OCI-LY7 (cell line): ENCODE results near the gene TPRKB. TPM values are rescaled to one million over a fixed set of nuclear protein-coding genes. Genes with fewer than 3 reads are reported as not detected.
A peak's percentile ranks its signal among the peaks of the same experiment; 100 is the strongest.

Source experiments
- BruUV-seq: library from RNA; stranded (reverse); fragments of 400-500 nt; replicated peaks from 2 replicates; lab custom pipeline; 2021; lab: Mats Ljungman, UMichigan
- CTCF ChIA-PET: fragments of 300-600 bp; sonication (Branson Sonifier 250); formaldehyde crosslinking; loops from one replicate; lab custom pipeline; 2022; ENCODE audit warnings: antibody characterized with exemption; ENCODE audit not compliant: unreplicated experiment; lab: Charles Lee
- POLR2A ChIA-PET: fragments of 300-600 bp; sonication (Branson Sonifier 250); formaldehyde crosslinking; loops from one replicate; lab custom pipeline; 2022; ENCODE audit warnings: antibody characterized with exemption; lab: Charles Lee
- DNase-seq: peaks from one replicate; pipeline ENCODE4 v3.0.0-alpha.2; 2015; ENCODE audit warnings: low spot score
- H2AFZ ChIP-seq: fragments of 200-600 bp; sonication (generic), shearing (Covaris generic); 2 replicates; pipeline ENCODE4 v1.6.1; 2014; ENCODE audit warnings: mild to moderate bottlenecking, antibody characterized with exemption, low read length, moderate library complexity
- H3K27ac ChIP-seq: fragments of 200-600 bp; sonication (generic); 2 replicates; pipeline ENCODE4 v1.5.1; 2014; ENCODE audit warnings: mixed run types, low read depth, mild to moderate bottlenecking, moderate library complexity, low read length, inconsistent platforms; ENCODE audit not compliant: poor library complexity, severe bottlenecking
- H3K36me3 ChIP-seq: fragments of 200-600 bp; sonication (generic); 2 replicates; pipeline ENCODE4 v1.6.1; 2014; ENCODE audit warnings: mild to moderate bottlenecking, antibody characterized with exemption, low read length, moderate library complexity, mixed read lengths; ENCODE audit not compliant: insufficient read depth
- H3K4me1 ChIP-seq: fragments of 200-600 bp; sonication (generic); 2 replicates; pipeline ENCODE4 v1.5.1; 2014; ENCODE audit warnings: mild to moderate bottlenecking, low read length; ENCODE audit not compliant: insufficient read depth, poor library complexity, severe bottlenecking
- H3K4me2 ChIP-seq: fragments of 200-600 bp; sonication (generic); 2 replicates; pipeline ENCODE4 v1.6.1; 2014; ENCODE audit warnings: mild to moderate bottlenecking, low read length
- H3K4me3 ChIP-seq: fragments of 200-600 bp; sonication (generic); 2 replicates; pipeline ENCODE4 v1.5.1; 2014; ENCODE audit warnings: mild to moderate bottlenecking, low read depth, low read length; ENCODE audit not compliant: poor library complexity, severe bottlenecking
- H3K79me2 ChIP-seq: fragments of 200-600 bp; sonication (generic); 2 replicates; pipeline ENCODE4 v1.6.1; 2016; ENCODE audit warnings: low read depth, mild to moderate bottlenecking, low read length, moderate library complexity, mixed read lengths; ENCODE audit not compliant: insufficient read depth
- H3K9me2 ChIP-seq: fragments of 200-600 bp; sonication (generic); 2 replicates; pipeline ENCODE4 v1.6.1; 2016; ENCODE audit warnings: mild to moderate bottlenecking, low read length, mixed read lengths; ENCODE audit not compliant: insufficient read depth
- H3K9me3 ChIP-seq: fragments of 200-600 bp; sonication (generic); 2 replicates; pipeline ENCODE4 v1.6.1; 2014; ENCODE audit warnings: mild to moderate bottlenecking, mixed run types, low read length, mixed read lengths
- H4K20me1 ChIP-seq: fragments of 200-600 bp; sonication (generic); 2 replicates; pipeline ENCODE4 v1.6.1; 2014; ENCODE audit warnings: mild to moderate bottlenecking, antibody characterized with exemption, low read length, moderate library complexity, mixed read lengths; ENCODE audit not compliant: insufficient read depth
- CTCF ChIP-seq: fragments of 200-600 bp; sonication (generic); conservative IDR thresholded peaks from 2 replicates; pipeline ENCODE4 v1.5.1; 2014; ENCODE audit warnings: mild to moderate bottlenecking, antibody characterized with exemption, low read length, moderate library complexity, mixed read lengths
- EZH2phosphoT487 ChIP-seq: fragments of 200-600 bp; sonication (generic); IDR thresholded peaks from 2 replicates; pipeline ENCODE4 v1.6.1; 2018; ENCODE audit warnings: low read depth, borderline replicate concordance, mild to moderate bottlenecking, mixed run types, antibody characterized with exemption, low read length, moderate library complexity, mixed read lengths
- intact Hi-C: fragments of 100-400 bp; cut with micrococcal nuclease; formaldehyde crosslinking; loops from one replicate; pipeline ENCODE4 v1.10.0; 2022; ENCODE audit not compliant: unreplicated experiment
- total RNA-seq, 2 experiments: library from RNA; depleted of rRNA in 1 of 2; stranded (reverse); fragments of >200 nt in 1 of 2; shearing (Covaris generic) in 1 of 2; gene quantifications; 2 replicates each; pipeline ENCODE4 v1.2.3, GENCODE V29; 2014 to 2022

TPRKB gene
- total RNA-seq, 2 experiments from 2014 or later: 29.3 to 51.4 TPM

GRCh38 chr2:73739101-73739500 is 2.0 kb upstream of the TPRKB start:
- Histone ChIP-seq H4K20me1 (peaks cover 6% of the 10 kb centered on the region; the same call in 1 of the 2 replicates), H3K4me2 (no peak overlapping the region), H3K9me3 (peaks cover 10% of the 10 kb centered on the region; the same call in 1 of the 2 replicates), H2AFZ (no peak overlapping the region), H3K79me2 (peaks cover 27% of the 10 kb centered on the region), H3K27ac (no peak overlapping the region), H3K4me1 (peaks cover 12% of the 10 kb centered on the region), H3K4me3 (no peak overlapping the region), H3K36me3 (peaks cover 9% of the 10 kb centered on the region), H3K9me2 (0 out of 2 replicates have a peak, but pooled peaks cover 3% of the 10 kb centered on the region)
- ChIA-PET CTCF (no interaction called here), POLR2A (no interaction called here)
- intact Hi-C loops: no loop called here
- no TSS peak for BruUV-seq
- DNase-seq: no peak
- TF ChIP-seq CTCF (no peak), EZH2phosphoT487 (no peak)

GRCh38 chr2:73736378-73736777 is 767 bp downstream of the TPRKB start:
- peak overlapping the region; percentile 88 for H2AFZ ChIP-seq

More at GRCh38 chr2:73736378-73736777, 767 bp downstream of the TPRKB start:
- Histone ChIP-seq H4K20me1 (peaks cover 6% of the 10 kb centered on the region; the same call in 1 of the 2 replicates), H3K79me2 (peaks cover 27% of the 10 kb centered on the region), H3K9me2 (0 out of 2 replicates have a peak, but pooled peaks cover 3% of the 10 kb centered on the region), H3K4me1 (peaks cover 12% of the 10 kb centered on the region), H3K4me2 (peak overlapping the region; percentile 92), H3K27ac (peak overlapping the region; percentile 49), H3K4me3 (peak overlapping the region; percentile 92), H3K9me3 (peaks cover 10% of the 10 kb centered on the region; the same call in 1 of the 2 replicates), H3K36me3 (peaks cover 29% of the 10 kb centered on the region)
- TF ChIP-seq CTCF (no peak), EZH2phosphoT487 (no peak)
- ChIA-PET CTCF (no interaction called here), POLR2A (interaction anchor here (0.6 to 1.5 kb wide), 3 partner anchors 13 to 274 kb away, joined by 5 to 7 read pairs (median 6); partner anchors contain the start of gene STAMBP)
- intact Hi-C loops: no loop called here
- DNase-seq: no peak
- TSS peak; percentile 65 for BruUV-seq
